Prostate gland (tissue), 2 donors: ENCODE data around the gene NFYC. TPM values are rescaled to one million over a fixed set of nuclear protein-coding genes. Genes with fewer than 3 reads are reported as not detected.

ENCODE experiments used
- DNase-seq: peaks from one replicate; pipeline ENCODE4 v3.0.0-alpha.2; 2019; ENCODE audit warnings: low spot score
- H3K27ac ChIP-seq, 2 donors: fragments of 200-600 bp; sonication (generic); 2 replicates each; pipeline ENCODE4 v1.5.1; 2017 to 2019
- H3K27me3 ChIP-seq: fragments of 200-600 bp; sonication (generic); replicated peaks from 2 replicates; pipeline ENCODE4 v1.5.1; 2019; ENCODE audit not compliant: insufficient read depth
- H3K36me3 ChIP-seq, 2 donors: fragments of 200-600 bp; sonication (generic); 1 replicate in 1 of 2; 2 replicates in 1 of 2; pipeline versions ENCODE4 v1.5.1 to v1.8.1; 2017 to 2019
- H3K4me1 ChIP-seq: fragments of 200-600 bp; sonication (generic); replicated peaks from 2 replicates; pipeline ENCODE4 v1.5.1; 2019
- H3K4me3 ChIP-seq, 2 donors: fragments of 200-600 bp; sonication (generic); 2 replicates each; pipeline ENCODE4 v1.5.1; 2017 to 2019
- H3K9me3 ChIP-seq: fragments of 200-600 bp; sonication (generic); 2 replicates; pipeline ENCODE4 v1.5.1; 2017
- CTCF ChIP-seq, 4 experiments: fragments of 200-600 bp in 2 of 4; fragments of 450-650 bp in 2 of 4; sonication (generic) in 2 of 4; IDR thresholded peaks; 1 replicate in 3 of 4; 2 replicates in 1 of 4; pipeline ENCODE4 v1.5.1; 2016 to 2019; ENCODE audit warnings: antibody characterized with exemption in 4 of 4, mild to moderate bottlenecking in 2 of 4, moderate library complexity in 2 of 4
- POLR2A ChIP-seq: fragments of 450-650 bp; IDR thresholded peaks from one replicate; pipeline ENCODE4 v1.6.1; 2016; ENCODE audit warnings: antibody characterized with exemption, mild to moderate bottlenecking
- POLR2AphosphoS5 ChIP-seq: sonication (generic); formaldehyde crosslinking; IDR thresholded peaks from one replicate; pipeline ENCODE4 v1.6.1; 2017; ENCODE audit warnings: antibody characterized with exemption
- WGBS: methylation state at CpG from one replicate; pipeline ENCODE4 v1.1.5; 2018; 5-methylcytosine and 5-hydroxymethylcytosine counted together
- intact Hi-C: fragments of 100-400 bp; cut with DNase I; formaldehyde crosslinking; loops from one replicate; pipeline ENCODE4 v1.14.2; 2022
- total RNA-seq, 2 donors: library from RNA; depleted of rRNA; stranded (reverse); fragments of >200 nt; gene quantifications; one replicate each; pipeline ENCODE4 v1.1.0, GENCODE V29; 2016

Gene NFYC
- total RNA-seq, 2 donors from 2014 or later = 54.9 to 93.8 TPM

GRCh38 chr1:40786995-40787705 is 95.6 kb downstream of the NFYC start:
- WGBS = 91% methylated on average over 9 of the region's 9 CpGs
- no peak for DNase-seq
- H3K27ac ChIP-seq = no peak overlapping the region

GRCh38 chr1:40787737-40788560 is 96.4 kb downstream of the NFYC start:
- no peaks in the 10 kb centered on the region for H3K27me3 ChIP-seq
- DNase-seq = no peak
- H3K27ac ChIP-seq = no peak overlapping the region
- no peak overlapping the region for H3K4me3 ChIP-seq
- H3K36me3 ChIP-seq = no peaks in the 10 kb centered on the region
- intact Hi-C loops = no loop called here
- WGBS = 72% methylated on average over 18 of the region's 19 CpGs
- TF ChIP-seq POLR2AphosphoS5 = no peak
- TF ChIP-seq CTCF (IDR thresholded peaks at IDR 0.05) = no peak
- TF ChIP-seq POLR2A = no peak
- H3K9me3 ChIP-seq = no peaks in the 10 kb centered on the region
- H3K4me1 ChIP-seq = no peaks in the 10 kb centered on the region

More at GRCh38 chr1:40786995-40787705, 95.6 kb downstream of the NFYC start:
- Histone ChIP-seq H3K4me3 (no peak overlapping the region), H3K36me3 (no peaks in the 10 kb centered on the region), H3K9me3 (no peaks in the 10 kb centered on the region), H3K4me1 (no peaks in the 10 kb centered on the region), H3K27me3 (no peaks in the 10 kb centered on the region)
- intact Hi-C loops = no loop called here
- no peak for TF ChIP-seq POLR2AphosphoS5

- intact Hi-C loops = no loop called here
- TF ChIP-seq CTCF (IDR thresholded peaks at IDR 0.05) (no peak), POLR2AphosphoS5 (no peak), POLR2A (no peak)
- Histone ChIP-seq H3K27me3 (no peaks in the 10 kb centered on the region), H3K36me3 (no peaks in the 10 kb centered on the region), H3K4me3 (no peak overlapping the region), H3K9me3 (no peaks in the 10 kb centered on the region), H3K27ac (no peak overlapping the region), H3K4me1 (no peaks in the 10 kb centered on the region)
- DNase-seq = no peak
- 84% methylated on average over 17 of the region's 17 CpGs for WGBS
These were observed 97.2 kb downstream of the NFYC start for GRCh38 chr1:40788561-40789341.

- intact Hi-C loops = no loop called here
- DNase-seq = no peak
- TF ChIP-seq CTCF (IDR thresholded peaks at IDR 0.05) (no peak), POLR2AphosphoS5 (no peak), POLR2A (no peak)
- no peak overlapping the region for H3K27ac ChIP-seq
- 71% methylated on average over 2 of the region's 2 CpGs for WGBS
- no peaks in the 10 kb centered on the region for H3K36me3 ChIP-seq
- no peaks in the 10 kb centered on the region for H3K9me3 ChIP-seq
- no peaks in the 10 kb centered on the region for H3K4me1 ChIP-seq
- no peak overlapping the region for H3K4me3 ChIP-seq
- H3K27me3 ChIP-seq = no peaks in the 10 kb centered on the region
These were observed 97.8 kb downstream of the NFYC start for GRCh38 chr1:40789342-40789598.

- Histone ChIP-seq H3K36me3 (no peaks in the 10 kb centered on the region), H3K9me3 (no peaks in the 10 kb centered on the region), H3K27ac (no peak overlapping the region), H3K4me3 (no peak overlapping the region), H3K27me3 (no peaks in the 10 kb centered on the region), H3K4me1 (no peaks in the 10 kb centered on the region)
- no peak for DNase-seq
- WGBS = 85% methylated on average over 13 of the region's 13 CpGs
- intact Hi-C loops = no loop called here
- TF ChIP-seq CTCF (IDR thresholded peaks at IDR 0.05) (no peak), POLR2AphosphoS5 (no peak), POLR2A (no peak)
These were observed 98.3 kb downstream of the NFYC start for GRCh38 chr1:40789661-40790430.
